HG03175 (cell line): ENCODE measurements around the gene DIP2C.
"Not testable (repeated sequence)": the region's sequence is repeated elsewhere in the genome, so short reads cannot be mapped to it uniquely, and the experiment has no call there.

Experiments used
- ATAC-seq: cut with Tn5 transposase; IDR thresholded peaks from one replicate; pipeline ENCODE4 v1.9.1; 2021; ENCODE audit warnings: mild to moderate bottlenecking, moderate library complexity; ENCODE audit not compliant: unreplicated experiment

Gene DIP2C

GRCh38 chr10:474406-474805 is 215.1 kb downstream of the DIP2C start:
- no peak for ATAC-seq

DNA sequence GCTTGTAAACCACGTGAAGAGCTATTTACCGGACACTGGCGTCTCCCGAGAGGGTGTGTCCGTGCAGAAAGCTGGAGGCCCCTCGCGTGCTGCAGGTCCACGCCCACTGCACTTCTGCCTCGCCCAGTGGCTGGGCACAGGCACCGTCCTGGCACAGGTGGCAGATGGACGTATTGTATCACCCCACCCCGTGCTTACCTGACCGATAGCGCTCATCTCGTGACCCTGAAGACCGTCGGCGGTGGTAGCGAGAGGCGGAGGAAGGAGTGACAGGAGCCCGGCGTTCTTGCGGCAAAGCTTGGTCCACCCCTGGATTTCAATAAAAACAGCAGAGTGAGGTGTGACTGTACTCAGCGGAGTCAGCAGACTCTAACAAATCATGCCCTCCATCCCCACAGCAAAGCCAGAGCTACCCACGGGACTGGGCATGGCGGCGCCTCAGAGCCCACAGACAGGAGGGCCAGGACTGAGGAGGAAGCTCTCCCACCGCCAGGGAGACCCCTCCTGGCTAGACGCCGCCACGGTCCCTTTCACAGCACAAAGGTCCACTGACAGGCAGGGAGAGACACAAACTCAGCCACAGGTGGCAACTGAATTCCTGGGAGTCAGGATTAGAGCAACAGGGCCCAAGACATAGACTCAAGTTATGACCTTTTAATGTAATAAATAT is 217.1 kb downstream of the DIP2C start:
- no peak for ATAC-seq

- ATAC-seq, result no peak
These were observed 219.0 kb downstream of the DIP2C start for GRCh38 chr10:470339-471003.

GRCh38 chr10:469947-470338 is 219.5 kb downstream of the DIP2C start:
- no peak for ATAC-seq

DNA sequence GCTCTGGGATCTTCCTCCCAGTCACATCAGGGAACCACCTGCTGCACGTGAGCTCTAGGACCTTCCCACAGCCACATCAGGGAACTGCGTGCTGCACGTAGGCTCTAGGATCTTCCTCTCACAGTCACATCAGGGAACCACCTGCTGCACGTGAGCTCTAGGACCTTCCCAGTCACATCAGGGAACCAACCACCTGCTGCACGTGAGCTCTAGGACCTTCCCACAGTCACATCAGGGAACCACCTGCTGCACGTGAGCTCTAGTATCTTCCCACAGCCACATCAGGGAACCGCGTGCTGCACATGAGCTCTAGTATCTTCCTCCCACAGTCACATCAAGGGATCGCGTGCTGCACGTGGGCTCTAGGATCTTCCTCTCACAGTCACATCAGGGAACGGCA is 229.7 kb downstream of the DIP2C start:
- no peak for ATAC-seq

DNA sequence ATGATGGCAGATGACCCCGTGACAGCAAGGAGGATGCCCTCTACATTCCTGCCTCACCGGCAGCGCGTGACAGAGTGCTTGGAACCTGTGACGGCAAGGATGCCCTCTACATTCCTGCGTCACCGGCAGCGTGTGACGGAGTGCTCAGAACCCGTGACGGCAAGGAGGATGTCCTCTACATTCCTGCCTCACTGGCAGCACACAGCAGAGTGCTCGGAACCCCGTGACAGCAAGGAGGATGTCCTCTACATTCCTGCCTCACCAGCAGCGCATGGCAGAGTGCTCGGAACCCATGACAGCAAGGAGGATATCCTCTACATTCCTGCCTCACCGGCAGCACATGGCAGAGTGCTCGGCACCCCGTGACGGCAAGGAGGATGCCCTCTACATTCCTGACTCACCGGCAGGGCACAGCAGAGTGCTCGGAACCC is 231.0 kb downstream of the DIP2C start:
- no peak for ATAC-seq

DNA sequence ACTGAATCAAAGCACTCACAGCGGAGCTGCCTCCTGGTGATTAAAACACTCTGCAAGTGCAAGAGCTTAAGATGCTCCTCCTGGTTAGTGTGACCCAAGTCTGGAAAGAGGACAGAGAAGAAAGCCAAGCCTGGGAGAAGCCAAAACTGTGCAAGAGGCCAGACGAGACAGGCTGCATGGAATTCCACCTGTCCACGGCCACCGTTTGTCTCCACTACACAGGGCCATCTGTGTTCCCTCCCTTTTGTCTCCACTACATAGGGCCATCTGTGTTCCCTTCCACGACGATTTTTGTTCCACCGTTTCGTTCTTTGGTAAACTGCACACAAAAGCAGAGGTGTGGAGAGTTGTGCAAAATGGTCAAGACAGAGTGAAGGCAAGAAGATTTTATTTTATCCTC is 233.0 kb downstream of the DIP2C start:
- ATAC-seq, result no peak

- no peak for ATAC-seq
These were observed 234.6 kb downstream of the DIP2C start for GRCh38 chr10:454860-455259.

DNA sequence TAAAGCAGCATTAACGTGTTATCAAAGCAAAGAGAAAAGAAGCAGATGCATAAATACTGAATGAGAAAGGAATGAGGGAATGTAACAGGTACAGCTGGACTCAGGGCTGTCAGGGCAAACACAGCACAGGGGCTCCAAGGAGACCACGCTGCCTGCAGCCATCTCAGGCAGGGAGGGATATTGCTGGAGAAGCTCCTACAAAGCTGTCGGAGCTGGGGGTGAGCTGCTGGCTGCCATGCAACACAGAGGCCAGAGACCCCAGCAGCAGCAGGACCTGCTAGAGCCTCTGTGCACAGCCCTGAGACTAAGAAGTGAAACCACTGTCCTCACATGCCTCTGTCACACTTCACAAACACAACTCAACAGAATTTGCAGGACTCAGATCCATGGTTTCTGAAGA is 235.8 kb downstream of the DIP2C start:
- ATAC-seq, result no peak

DNA sequence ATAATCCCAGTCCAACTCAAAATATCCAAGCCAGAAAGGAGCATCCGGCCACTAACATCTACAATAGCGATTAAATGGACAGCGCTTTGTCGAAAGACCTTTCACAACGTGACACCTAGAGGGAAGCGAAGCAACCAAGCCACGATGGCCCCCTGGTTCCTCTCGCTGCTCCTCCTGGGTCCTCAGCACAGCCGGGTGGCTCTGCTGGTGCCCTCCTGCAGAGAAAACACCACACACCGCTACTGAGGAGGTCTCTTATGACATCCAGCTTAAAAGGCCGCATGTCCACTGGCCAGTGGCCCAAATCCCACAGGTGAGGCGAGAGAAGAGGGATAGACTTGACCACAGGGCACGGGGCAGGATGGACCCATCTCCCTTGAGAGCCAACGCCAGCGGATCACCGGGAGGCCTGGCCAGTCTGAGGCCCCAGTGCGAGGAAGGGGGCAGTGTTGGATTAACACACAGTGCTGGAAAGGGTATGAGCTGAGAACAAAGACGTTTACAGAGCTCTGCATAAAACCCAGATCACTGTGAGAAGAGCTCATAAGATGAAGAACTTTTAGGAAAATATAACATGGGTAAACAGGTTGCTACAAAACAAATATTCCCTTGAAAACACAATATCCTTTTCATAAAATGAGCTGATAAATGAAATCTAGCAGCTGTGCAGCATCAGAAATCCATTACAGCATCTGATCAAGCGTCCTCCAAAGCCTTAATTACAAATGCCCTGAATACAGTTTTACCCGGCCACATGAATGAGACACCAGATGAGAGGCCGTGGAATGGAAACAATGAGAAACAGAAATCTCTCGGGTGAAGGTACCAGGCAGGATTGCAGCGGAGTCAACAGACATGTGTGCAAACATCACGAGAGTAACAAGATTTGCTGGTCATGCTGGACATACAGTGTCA is 236.7 kb downstream of the DIP2C start:
- no peak for ATAC-seq

GRCh38 chr10:451856-452255 is 237.6 kb downstream of the DIP2C start:
- no peak for ATAC-seq

- peak; percentile 87 for ATAC-seq
These were observed 238.4 kb downstream of the DIP2C start for GRCh38 chr10:451021-451471.

GRCh38 chr10:450463-450862 is 239.0 kb downstream of the DIP2C start:
- ATAC-seq, result no peak

DNA sequence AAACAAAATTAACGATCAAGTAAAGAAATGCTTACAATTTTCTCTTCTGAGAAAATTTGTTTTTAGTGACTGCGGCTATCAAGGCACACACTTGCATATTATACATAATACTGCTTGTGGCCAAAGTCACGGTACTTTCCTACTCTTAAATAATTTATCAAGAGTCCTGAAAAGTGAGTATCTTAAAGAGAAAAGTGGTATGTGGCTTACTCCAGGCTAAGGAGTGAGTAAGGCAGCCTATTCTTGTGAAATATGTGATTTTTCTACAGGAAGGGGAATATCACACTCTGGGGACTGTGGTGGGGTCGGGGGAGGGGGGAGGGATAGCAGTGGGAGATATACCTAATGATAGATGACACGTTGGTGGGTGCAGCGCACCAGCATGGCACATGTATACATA is 240.1 kb downstream of the DIP2C start:
- not testable (repeated sequence) for ATAC-seq

DNA sequence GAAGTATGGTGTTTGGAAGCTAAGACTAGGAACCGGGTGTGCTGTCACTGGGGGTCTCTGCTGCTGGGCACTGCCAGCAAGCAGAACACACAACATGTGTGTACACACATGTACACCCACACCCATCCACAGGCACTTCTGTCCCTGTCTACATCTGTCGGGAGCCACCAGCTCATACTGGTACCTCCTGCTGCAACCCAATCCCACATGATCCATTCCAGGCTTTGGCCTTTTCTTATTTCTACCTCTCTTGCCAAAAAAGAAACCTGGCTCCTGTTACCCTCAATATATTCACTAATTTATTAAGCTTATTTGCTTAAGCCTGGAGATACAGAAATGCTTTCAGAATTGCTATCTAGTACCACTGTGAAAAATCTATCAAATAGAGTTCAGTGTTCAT is 246.0 kb downstream of the DIP2C start:
- no peak for ATAC-seq

GRCh38 chr10:442209-442608 is 247.3 kb downstream of the DIP2C start:
- no peak for ATAC-seq

DNA sequence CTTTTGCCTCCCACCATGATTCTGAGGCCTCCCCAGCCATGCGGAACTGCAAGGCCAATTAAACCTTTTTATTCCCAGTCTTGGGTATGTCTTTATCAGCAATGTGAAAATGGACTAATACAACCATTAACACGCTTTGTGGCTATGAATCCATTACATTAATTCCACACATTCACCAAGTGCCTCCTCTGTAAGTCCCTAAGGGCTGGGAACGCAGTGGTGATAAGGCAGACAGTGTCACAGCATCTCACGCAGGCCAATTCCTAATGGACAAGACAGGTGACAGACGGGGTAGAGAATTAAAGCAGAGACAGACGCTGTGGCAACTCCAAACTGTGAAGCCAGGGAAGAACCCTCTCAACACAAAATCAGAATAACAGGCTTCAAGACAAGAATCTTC is 247.8 kb downstream of the DIP2C start:
- ATAC-seq, result no peak

GRCh38 chr10:440127-440526 is 249.3 kb downstream of the DIP2C start:
- no peak for ATAC-seq

- ATAC-seq, result no peak
These were observed 251.6 kb downstream of the DIP2C start for GRCh38 chr10:437698-438490.

DNA sequence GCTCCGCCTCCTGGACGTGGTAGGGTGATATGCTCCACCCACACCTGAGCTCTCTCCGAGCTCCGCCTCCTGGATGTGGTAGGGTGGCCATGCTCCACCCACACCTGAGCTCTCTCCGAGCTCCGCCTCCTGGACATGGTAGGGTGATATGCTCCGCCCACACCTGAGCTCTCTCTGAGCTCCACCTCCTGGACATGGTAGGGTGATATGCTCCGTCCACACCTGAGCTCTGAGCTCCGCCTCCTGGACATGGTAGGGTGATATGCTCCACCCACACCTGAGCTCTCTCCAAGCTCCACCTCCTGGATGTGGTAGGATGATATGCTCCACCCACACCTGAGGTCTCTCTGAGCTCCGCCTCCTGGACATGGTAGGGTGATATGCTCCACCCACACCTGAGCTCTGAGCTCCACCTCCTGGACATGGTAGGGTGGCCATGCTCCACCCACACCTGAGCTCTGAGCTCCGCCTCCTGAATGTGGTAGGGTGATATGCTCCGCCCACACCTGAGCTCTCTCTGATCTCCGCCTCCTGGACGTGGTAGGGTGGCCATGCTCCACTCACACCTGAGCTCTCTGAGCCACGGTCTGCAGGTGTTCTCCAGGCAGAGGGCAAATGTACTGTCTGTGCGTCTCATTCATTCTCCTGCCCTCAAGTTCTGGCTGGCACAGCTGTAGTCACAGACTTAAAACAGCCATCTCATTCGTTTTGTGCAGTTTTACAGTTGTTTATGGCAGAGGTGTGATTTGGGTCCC is 252.4 kb downstream of the DIP2C start:
- ATAC-seq, result no peak
